ENCODE measurements around the gene IER3.
"Not testable (repeated sequence)": the region's sequence is repeated elsewhere in the genome, so short reads cannot be mapped to it uniquely, and the experiment has no call there.

IER3 gene

GRCh38 chr6:30761791-30762429 lies 17.6 kb upstream of the IER3 start:
- TF ChIP-seq CTCF (IDR thresholded peaks at IDR 0.05; ENCODE audit: low read depth, low read length): no peak
- DNase-seq (ENCODE audit: extremely low read depth, low read depth): no peak

- DNase-seq (ENCODE audit: extremely low read depth, low read depth): no peak
- TF ChIP-seq CTCF (IDR thresholded peaks at IDR 0.05; ENCODE audit: low read depth, low read length): no peak
Observed at GRCh38 chr6:30760549-30760948, 16.2 kb upstream of the IER3 start.

- no peak for DNase-seq (ENCODE audit: extremely low read depth, low read depth)
- TF ChIP-seq CTCF (IDR thresholded peaks at IDR 0.05; ENCODE audit: low read depth, low read length): no peak
Observed at GRCh38 chr6:30759575-30760239, 15.4 kb upstream of the IER3 start.

GRCh38 chr6:30757261-30757904 lies 13.0 kb upstream of the IER3 start:
- no peak for TF ChIP-seq CTCF (IDR thresholded peaks at IDR 0.05; ENCODE audit: low read depth, low read length)

GRCh38 chr6:30756405-30757003 lies 12.2 kb upstream of the IER3 start:
- not testable (repeated sequence) for DNase-seq (ENCODE audit: extremely low read depth, low read depth)

More at GRCh38 chr6:30757261-30757904, 13.0 kb upstream of the IER3 start:
- DNase-seq (ENCODE audit: extremely low read depth, low read depth): no peak

GRCh38 chr6:30754631-30755030 lies 10.3 kb upstream of the IER3 start:
- DNase-seq (ENCODE audit: extremely low read depth, low read depth): no peak
- TF ChIP-seq CTCF (IDR thresholded peaks at IDR 0.05; ENCODE audit: low read depth, low read length): no peak

GRCh38 chr6:30752157-30752927 lies 8.0 kb upstream of the IER3 start:
- TF ChIP-seq CTCF (IDR thresholded peaks at IDR 0.05; ENCODE audit: low read depth, low read length): peak; percentile 23
- DNase-seq (ENCODE audit: extremely low read depth, low read depth): peak; percentile 99

Data from AG09319 (cell line).